ENCODE data around the gene RALGAPA2.

Gene RALGAPA2

DNA sequence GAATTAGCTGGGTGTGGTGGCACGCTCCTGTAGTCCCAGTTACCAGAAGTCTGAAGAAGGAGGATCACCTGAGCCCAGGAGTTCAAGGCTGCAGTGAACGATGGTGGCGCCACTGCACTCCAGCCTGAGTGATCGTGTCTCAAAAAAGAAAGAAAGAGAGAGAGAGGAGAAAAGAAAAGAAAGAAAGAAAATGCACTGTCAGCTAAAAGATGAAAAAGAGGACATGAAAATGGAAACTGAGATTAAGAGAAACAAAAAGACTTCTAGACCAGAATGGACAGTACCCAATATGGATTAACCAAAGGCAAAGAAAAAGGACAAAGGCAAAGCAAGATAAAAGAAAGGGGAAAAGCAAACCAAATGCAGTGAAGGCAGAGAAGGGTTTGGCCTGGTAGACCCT lies 9.0 kb upstream of the RALGAPA2 start:
- no peak for DNase-seq

DNA sequence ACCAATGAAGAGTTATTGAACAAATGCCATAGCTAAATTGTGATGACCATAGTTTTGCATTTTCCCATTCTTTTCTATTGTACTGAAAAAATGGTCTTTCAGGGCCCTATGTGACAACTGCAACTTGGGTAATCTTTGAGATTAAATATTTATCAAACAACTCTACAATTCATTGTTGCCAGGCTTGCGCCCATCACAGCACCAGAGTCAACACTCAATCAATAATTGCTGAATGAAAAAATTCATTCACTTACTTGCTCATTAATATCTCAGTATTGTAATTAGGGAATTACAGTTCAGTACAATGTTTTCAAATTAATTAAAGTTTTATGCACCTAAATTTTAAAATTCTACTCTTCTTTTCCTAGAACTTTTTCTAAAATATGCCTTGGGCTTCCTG lies 7.7 kb upstream of the RALGAPA2 start:
- no peak for DNase-seq

DNA sequence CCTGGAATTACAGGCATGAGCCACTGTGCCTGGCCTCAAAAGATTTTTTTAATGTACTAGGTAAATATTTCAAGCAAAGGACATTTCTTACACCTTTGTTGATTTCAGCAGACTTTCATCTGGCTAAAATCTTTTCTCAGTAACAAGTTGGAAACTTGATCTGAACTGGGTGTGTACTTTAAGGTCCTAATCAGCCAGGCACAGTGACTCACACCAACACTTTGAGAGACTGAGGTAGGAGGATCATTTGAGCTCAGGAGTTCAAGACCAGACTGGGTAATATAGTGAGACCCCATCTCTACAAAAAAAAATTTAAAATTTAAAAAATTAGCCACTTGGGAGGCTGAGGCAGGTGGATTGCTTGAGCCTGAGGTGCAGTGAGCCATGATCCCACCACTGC lies 7.0 kb upstream of the RALGAPA2 start:
- no peak for DNase-seq

DNA sequence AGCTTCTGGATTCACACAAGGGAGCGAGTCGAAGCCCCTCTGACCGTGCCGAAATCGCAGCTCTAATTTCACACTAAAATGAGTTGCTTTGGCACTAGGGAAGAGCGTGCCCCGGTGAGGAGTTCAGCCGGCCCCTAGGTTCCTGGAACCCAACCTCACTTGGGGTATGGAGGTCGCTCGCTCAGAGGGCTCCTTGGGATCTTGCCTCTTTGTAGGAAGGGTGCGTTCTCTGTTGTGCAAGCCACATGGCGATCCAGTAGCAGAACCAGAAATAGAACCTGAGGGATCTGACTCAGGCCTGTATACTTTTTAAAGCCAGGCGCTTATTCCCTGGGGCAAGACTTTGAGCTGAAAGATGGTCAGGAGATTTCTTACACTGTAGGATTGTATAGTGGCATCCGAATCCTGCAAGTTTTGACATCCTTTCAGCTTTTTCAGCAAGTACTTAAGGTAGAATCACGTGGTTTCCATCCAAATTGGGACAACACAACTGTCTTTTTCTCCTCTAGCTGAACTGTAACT lies 861 bp upstream of the RALGAPA2 start:
- DNase-seq: peak in 10 of 56 donors; percentile 26 to 51 (median 38)

DNA sequence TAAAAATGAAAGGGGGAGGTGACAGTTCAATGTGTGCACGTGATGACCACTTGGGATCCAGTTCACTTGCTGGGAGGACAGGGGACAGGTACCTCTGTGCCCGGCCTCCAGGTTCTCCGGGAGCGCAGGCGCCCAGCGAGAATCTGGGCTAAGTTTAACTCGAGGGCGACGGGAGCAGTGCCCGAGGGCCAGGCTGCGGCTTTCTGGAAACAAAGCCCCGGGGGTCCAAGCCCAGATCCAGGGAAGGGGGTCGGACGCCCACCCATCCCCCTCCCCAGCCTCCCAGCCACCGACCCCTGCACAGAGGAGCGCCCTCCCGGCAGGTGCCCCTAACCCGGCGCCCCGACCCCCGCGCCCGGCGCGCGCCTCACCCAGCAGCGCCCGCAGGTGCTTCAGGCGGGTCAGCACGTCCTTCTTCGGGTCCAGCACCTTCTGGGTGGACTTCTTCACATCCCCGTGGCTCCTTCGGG lies 405 bp downstream of the RALGAPA2 start:
- DNase-seq: peak in 13 of 56 donors; percentile 2 to 64 (median 39)

DNA sequence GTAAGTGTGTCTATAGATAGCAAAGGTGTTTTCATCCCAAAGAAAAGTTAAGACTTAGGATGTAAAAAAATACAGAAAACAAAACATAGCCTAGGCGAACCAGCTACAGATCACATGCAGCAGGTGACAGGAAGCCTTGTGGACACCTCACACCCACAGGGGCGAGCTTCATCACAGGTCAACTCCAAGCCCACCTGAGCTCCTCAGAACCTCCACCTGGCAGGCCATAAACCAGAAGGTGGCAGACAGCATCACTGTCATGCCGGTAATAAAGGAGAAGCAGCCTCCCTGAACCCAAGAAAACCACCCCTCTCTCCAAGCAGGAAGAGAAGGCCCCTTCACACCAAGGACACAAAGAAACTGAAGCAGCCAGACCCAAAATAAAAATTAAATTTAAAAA lies 1.0 kb downstream of the RALGAPA2 start:
- DNase-seq: peak in 2 of 56 donors; percentile 3

DNA sequence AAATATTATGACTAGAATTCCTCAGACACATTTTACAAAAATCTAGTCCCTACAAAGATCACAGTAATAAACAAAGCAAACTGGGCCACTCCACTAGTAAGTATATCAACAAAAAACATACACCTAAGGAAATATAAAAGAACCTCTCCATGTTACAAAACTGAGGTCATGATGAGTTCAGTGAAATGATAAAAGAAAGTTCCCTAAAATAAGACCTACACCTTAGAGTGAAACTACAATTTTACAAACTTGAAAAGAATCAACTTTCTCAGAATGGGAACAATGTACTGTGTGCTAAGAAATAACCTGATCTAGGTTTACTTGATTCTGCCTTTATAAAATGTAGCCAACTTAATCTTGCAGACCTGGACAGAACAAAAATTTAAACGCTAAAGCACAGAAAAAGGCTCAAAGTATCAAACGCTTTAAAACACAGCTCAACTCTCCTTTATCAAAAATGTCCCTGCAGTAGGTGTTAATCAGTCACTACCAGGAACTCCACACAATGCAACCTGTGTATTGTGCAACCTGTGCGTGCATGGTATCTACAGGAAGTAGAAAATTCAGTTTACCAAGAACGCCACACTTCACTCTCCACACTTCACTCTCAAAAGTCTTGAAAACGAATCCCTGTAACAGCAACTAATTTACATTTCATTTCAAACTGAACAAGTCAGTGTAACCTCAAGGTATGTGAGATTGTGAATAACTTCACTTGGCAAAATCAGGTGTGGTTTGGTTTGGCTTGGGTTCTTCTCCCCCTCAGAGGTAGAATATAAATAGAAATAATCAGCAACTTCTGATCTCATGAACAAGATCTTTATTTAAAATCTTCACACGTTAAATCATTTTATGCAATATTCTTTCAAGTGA lies 1.8 kb downstream of the RALGAPA2 start:
- no peak for DNase-seq

DNA sequence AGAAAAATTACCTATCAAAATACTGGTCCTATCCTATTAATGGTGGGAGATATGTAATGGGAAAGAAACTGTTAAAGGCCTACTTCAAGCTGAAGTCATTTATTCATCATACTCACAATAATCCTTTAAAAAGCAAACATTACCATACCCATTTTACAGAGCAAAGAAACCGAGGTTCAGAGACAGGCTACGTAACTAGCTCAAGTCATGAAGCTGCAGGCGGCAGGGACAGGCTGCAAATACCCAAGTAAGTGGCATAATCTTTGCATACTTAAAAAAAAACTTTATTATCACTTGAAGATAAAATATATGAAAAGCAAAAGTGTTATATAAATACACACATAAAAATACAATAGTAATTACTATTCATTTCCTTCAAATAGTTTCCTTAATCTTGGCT lies 2.6 kb downstream of the RALGAPA2 start:
- no peak for DNase-seq

DNA sequence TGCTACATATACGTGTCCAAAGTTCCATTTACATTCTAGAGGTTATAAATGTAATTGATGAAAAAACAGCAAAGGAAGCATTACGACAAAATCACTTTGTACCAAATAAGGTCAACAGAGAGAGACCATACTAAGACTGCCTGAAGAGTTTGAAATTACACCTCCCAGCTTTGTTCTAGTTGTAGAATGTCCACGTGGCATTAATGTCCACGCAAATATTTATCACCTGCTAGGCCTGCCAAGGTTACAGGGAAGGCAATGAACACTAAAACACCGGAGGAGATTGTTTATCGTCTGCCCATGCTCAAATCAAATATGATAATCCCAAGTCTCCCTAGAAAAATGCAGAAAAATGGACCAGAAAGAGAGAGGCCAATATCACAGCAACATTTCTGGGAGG lies 6.2 kb downstream of the RALGAPA2 start:
- DNase-seq: no peak

DNA sequence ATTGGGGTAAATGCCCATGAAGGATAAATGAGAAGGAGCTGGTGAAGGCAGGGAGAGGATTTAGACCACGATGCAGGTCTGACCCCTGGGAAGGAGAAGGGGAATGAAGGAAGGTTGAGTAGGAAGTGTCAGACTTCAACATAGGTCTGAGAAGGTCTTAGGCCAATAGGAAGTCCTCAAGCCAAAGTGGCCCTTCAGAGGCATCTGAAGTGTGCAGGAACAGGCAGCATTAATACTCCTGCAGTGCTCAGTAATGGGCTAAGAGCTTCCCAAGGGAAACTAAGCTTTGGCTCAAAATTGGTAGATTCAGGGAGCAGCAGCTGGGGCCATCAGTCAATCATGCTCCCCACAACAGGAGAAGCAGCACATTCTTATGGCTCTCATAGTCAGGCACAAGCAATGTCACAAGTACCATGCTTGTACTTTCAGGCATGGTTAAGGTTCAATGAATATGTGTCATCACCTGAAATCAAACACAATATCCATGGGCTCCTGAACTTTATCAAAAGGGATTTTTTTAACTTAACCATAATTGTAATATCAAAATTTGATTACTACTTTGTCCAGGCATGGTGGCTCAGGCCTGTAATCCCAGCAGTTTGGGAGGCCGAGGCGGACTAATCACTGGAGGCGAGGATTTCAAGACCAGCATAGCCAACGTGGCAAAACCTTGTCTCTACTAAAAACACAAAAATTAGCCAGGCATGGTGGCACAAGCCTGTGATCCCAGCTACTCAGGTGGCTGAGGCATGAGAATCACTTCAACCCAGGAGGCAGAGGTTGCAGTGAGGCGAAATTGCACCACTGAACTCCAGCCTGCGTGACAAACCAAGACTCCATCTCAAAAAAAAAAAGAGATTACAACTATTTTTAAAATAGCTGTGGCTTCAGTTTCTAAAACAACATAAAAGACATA lies 9.9 kb downstream of the RALGAPA2 start:
- no peak for DNase-seq

DNA sequence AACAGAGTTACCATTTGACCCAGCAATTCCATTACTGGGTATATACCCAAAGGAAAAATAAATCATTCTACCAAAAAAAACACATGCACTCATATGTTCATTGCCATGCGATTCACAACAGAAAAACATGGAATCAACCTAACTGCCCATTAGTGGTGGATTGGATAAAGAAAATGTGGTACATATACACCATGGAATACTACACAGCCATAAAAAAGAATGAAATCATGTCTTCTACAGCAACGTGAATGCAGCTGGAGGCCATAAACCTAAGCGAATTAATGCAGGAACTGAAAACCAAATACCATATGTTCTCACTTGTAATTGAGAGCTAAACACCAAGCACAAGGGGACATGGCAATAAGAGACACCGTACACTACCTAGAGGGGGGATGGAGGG lies 12.5 kb downstream of the RALGAPA2 start:
- no peak for DNase-seq

DNA sequence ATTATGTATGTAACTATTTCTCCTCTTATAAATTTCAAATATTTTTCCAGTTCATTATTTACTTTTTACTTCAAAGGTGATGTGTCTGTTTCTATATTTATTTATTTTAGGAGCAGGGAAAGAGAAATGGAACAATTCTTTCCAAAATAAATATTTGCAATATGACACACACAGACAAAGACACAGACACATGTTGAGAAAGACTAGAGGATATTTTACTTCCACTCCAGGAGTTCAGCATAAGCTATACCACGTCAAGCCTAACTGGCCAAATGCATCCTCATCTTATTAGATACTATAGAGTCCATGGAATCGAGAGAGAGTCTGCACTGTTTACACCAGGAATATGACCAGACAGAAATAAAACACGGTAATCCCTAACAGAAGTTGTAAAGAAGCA lies 13.3 kb downstream of the RALGAPA2 start:
- no peak for DNase-seq

DNA sequence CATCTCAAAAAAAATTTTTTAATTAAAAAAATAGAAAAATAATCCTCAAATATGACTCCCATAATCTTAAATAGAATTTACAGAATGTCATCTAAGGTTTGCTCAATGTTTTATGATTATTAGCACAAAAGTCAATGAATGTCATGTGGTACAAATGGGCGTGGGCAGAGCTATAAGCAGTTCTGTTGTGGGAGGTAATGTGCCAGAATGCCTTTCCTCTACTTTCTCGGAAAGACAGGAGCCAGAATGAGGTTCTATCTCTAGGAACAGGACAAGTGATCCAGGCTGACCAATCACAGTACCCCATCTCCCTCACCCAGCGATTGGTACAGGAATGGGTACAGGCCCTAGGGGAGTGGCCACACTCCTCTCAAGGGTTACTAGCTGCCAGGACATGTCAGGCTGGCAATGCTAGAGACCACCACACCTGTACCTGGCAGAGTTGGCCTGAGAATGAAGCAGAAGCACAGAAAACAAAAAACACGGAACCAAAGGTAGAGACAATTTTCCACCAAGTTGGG lies 15.1 kb downstream of the RALGAPA2 start:
- no peak for DNase-seq

DNA sequence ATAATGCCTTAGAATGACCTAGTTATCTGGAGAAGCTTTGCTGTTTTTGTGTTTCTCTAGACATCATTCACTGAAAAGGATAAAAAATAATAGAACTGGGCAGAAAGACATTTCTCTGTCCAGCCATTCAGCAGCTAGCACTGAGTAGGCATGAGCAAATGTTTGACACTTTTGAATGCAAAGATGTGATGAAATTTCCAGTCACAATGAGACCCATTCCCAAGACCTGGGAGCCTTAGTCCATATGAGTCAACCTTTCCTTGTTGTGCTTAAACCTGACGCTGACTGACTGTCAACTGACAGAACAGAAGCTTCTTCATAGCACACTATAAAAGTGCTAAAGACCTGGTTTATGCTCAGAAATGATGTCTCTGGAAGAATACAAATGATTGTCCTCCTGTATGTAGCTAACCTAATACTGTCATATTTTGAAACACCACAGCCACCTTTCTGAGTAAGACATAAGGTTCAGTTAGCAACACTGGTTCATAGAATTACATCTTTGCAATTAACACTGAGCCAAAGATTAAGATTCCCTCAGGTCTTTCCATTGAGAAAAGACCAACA lies 17.1 kb downstream of the RALGAPA2 start:
- no peak for DNase-seq

DNA sequence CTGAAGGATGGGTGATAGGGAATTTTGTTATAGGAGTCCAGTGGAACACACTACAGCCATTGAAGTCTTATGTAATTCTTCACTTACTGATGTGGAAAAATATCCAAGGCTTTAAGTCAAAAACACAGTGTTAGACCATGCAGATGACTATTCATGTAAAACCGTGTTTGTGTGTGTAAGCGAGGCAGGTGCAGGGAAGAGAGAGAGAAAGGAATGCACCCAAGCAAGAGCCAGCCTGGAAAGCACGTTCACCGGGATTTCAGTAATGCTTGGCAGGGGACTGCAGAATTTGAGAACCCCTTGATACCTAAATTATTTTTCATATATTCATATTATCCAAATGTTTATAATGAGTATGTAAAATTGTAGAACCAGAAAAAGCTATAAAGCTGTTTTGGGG lies 17.9 kb downstream of the RALGAPA2 start:
- DNase-seq: no peak

DNA sequence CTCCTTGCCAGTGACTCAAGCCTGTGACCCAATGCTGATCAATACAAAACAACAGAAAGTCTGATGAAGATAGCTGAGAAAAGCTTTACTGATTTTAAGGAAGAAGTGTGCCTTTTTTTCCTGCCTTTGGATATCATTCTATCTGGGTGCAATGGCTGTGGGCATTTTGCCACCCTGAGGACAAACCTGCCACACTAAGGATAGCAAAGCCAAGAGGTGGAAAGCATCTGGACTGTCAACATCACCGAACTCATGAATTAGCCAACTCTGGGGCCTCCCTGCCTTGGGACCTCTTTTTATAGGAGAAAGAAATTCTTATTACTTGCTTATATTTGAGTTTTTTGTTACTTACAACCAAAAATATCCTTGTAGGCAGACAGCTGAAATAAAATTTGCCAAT lies 19.9 kb downstream of the RALGAPA2 start:
- no peak for DNase-seq

DNA sequence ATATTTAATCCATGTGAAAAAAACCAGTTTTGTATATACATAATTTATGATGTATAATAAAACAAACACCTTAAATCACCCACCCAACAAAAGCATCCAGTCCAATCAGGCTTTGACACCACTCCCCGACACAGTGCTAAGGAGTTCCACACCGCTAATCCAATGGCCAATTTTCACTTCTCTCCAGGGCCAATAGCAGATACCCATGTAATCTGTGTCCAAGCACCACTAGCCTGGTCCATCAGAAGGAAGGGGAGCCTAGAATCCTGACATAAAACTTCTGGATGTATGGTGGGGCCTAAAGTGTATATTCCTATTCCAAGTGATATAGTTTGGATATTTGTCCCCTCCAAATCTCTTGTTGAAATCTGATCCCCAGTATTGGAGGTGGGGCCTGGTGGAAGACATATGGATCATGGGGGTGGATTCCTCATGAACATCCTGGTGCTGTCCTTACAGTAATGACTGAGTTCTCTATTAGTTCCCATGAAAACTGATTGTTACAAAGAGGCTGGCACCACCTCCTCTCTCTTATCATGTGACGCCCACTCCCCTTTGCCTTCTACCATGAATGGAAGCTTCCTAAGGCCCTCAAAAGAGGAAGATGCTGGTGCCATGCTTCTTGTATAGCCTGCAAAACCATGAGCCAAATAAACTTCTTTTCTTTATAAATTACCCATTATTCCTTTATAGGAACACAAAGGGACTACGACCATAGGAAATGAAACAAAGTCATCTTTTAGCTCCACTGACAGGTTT lies 20.8 kb downstream of the RALGAPA2 start:
- DNase-seq: no peak

DNA sequence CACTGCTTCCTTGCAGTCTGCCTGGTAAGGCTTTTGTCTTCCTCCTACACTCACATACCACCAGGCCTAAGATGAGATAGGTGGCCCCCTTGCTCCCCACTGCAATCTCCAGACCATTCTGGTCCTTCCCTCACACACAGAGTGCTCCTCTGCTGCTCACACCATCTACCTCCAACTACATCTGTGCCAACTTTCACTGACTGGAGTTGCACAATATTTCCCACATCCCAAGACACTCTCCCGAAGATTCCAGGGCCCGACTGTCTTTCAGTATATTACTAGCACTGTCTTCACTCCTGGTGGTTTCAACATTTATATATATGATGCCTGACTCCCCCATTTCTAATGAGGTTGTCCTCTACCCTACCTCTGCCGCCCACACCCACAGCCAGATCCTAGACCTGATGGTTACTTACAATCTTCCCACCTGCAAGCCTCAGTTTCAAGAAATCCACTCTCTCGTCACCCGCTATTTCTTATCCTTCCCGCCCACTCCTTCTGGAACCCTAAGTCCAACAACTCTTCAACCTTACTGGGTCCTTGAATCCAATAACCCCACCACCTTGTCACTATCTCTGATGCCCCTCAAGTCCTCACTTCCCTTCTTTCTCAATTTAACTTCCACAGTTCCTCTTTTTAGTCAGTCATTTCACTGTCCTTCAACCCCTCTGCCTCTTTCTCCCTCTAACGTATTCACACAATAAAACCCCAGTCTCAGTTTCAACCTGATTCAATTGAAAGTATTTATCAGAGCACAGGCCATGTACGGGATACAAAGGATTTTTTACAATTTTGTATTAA lies 21.6 kb downstream of the RALGAPA2 start:
- DNase-seq: no peak

DNA sequence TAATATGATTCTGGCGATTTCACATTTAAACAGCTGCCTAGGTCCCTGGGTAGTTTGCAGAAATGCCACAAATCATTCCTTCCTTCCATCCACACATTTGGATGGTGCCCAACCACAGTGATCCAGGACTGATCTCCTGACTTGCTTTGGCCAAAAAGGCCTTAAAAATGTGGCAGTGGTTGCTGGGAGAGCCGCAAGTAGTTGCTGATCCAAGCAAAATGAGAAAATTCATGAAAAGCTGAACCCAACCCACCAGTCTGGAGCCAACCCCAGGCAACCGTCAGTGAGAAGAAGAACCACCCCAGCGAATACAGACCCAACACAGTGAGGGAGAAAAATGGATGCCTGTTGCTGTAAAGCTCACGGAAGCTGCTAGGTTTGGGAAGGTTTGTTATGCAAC lies 25.1 kb downstream of the RALGAPA2 start:
- DNase-seq: no peak

DNA sequence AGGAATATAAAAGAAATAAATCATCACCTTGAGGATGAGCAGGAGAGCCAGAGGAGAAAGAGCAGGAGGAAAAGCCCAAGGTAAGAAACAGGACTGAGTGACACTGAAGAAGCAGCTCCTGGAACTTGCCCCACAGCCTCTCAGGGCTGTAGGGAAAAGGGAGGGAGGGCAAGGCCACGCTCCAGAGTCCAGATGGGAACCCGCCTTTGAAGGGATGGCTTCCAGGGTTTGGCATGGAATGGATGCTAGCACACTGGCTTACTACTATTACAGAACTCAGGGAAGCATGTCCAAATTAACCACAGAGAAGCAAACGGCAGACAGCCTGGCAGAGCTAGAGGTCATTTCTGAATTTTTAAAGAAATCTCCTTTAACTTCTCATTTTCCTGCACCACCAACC lies 26.8 kb downstream of the RALGAPA2 start:
- no peak for DNase-seq
